Stimulated activated memory B cell treated with anti-CD40 and anti-IgM and Interleukin-4, amounts not matched to agents 10 μg/mL and 1 μg/mL and 100 μg/mL, for 72 hours (primary cell): Measurements from ENCODE around the gene TCP1.
"Not testable (repeated sequence)": the region's sequence is repeated elsewhere in the genome, so short reads cannot be mapped to it uniquely, and the experiment has no call there.

Experiments used
- ATAC-seq: fragments of 150-1000 bp; cut with Tn5 transposase; 2 replicates; pipeline ENCODE4 v1.10.0; 2021
- H3K27ac Mint-ChIP-seq: one replicate; pipeline ENCODE4 v1.8.0; 2022; ENCODE audit warnings: mild to moderate bottlenecking, mixed read lengths
- H3K27me3 Mint-ChIP-seq: one replicate; pipeline ENCODE4 v1.8.0; 2022; ENCODE audit warnings: mixed read lengths
- H3K36me3 Mint-ChIP-seq: one replicate; pipeline ENCODE4 v1.8.0; 2022; ENCODE audit warnings: mixed read lengths
- H3K4me1 Mint-ChIP-seq: one replicate; pipeline ENCODE4 v1.8.0; 2022; ENCODE audit warnings: mixed read lengths
- H3K4me3 Mint-ChIP-seq: one replicate; pipeline ENCODE4 v1.8.0; 2022; ENCODE audit warnings: mild to moderate bottlenecking, moderate library complexity, mixed read lengths
- H3K9me3 Mint-ChIP-seq: one replicate; pipeline ENCODE4 v1.8.0; 2022; ENCODE audit warnings: mixed read lengths

TCP1 gene

GRCh38 chr6:159823953-159824352, 34.6 kb upstream of the TCP1 start:
- ATAC-seq, result no peak
- Mint-ChIP-seq H3K4me1 (peaks cover 16% of the 10 kb centered on the region), H3K36me3 (peaks cover 20% of the 10 kb centered on the region), H3K4me3 (no peak overlapping the region), H3K27ac (no peak overlapping the region), H3K9me3 (no peaks in the 10 kb centered on the region), H3K27me3 (peaks cover 24% of the 10 kb centered on the region)

GRCh38 chr6:159821726-159822125, 32.3 kb upstream of the TCP1 start:
- H3K9me3 Mint-ChIP-seq, result no peaks in the 10 kb centered on the region
- ATAC-seq, result no peak
- no peak overlapping the region for H3K27ac Mint-ChIP-seq
- peaks cover 15% of the 10 kb centered on the region for H3K4me1 Mint-ChIP-seq
- H3K4me3 Mint-ChIP-seq, result no peak overlapping the region
- peaks cover 20% of the 10 kb centered on the region for H3K36me3 Mint-ChIP-seq
- H3K27me3 Mint-ChIP-seq, result peaks cover 24% of the 10 kb centered on the region

- no peaks in the 10 kb centered on the region for H3K9me3 Mint-ChIP-seq
- peaks cover 24% of the 10 kb centered on the region for H3K27me3 Mint-ChIP-seq
- ATAC-seq, result no peak
- no peak overlapping the region for H3K4me3 Mint-ChIP-seq
- no peak overlapping the region for H3K27ac Mint-ChIP-seq
- H3K4me1 Mint-ChIP-seq, result peaks cover 15% of the 10 kb centered on the region
- H3K36me3 Mint-ChIP-seq, result peaks cover 20% of the 10 kb centered on the region
Observed at GRCh38 chr6:159821122-159821521, 31.7 kb upstream of the TCP1 start.

GRCh38 chr6:159819932-159820640, 30.7 kb upstream of the TCP1 start:
- ATAC-seq, result peak; percentile 47
- H3K9me3 Mint-ChIP-seq, result no peaks in the 10 kb centered on the region
- peaks cover 20% of the 10 kb centered on the region for H3K36me3 Mint-ChIP-seq
- H3K27me3 Mint-ChIP-seq, result peaks cover 24% of the 10 kb centered on the region
- peak overlapping the region; percentile 57 for H3K27ac Mint-ChIP-seq
- peaks cover 15% of the 10 kb centered on the region for H3K4me1 Mint-ChIP-seq
- peak overlapping the region; percentile 67 for H3K4me3 Mint-ChIP-seq

GRCh38 chr6:159819098-159819497, 29.7 kb upstream of the TCP1 start:
- Mint-ChIP-seq H3K4me3 (no peak overlapping the region), H3K27me3 (peaks cover 24% of the 10 kb centered on the region), H3K9me3 (no peaks in the 10 kb centered on the region), H3K27ac (peak overlapping the region; percentile 57), H3K4me1 (peaks cover 15% of the 10 kb centered on the region), H3K36me3 (peaks cover 21% of the 10 kb centered on the region)
- ATAC-seq, result no peak

DNA sequence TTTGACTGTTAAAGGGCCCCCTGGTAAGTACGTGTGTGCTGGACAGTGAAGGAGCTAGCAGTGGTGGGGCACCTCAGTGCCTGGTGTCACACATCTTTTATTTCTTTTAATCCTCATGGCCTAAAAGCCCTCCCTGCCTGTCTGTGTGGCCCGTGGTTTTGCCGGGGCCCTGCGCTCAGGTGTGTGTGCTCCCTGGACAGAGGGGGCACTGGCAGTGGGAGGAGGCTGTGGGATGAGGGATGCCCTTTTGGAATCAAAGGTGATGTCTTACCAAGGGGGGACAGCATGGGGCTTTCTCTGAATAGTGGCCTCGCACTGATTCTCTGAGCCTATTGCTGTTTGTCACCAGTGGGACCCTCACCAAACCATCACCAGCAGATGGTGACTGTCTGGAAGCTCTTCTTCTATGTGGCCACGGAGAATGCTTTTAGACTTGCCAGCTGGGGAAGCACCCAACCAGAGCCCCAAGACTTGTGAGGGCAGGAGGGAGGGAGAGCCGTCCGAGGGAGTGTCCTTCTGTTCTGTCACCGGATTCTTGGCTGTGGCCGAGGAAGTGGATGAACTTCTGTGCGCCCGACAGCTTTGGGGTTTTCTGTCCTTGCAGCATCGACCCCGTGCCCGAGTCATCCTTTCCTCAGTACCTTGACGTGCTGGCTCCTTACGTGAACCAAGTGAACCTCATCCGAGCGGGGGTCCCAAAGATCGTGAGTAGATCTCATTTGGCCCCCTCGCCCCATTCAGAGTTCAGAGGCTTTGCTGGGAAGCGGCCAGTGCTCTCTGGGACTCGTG, 28.7 kb upstream of the TCP1 start:
- Mint-ChIP-seq H3K9me3 (no peaks in the 10 kb centered on the region), H3K27me3 (peaks cover 22% of the 10 kb centered on the region), H3K27ac (no peak overlapping the region), H3K4me3 (no peak overlapping the region), H3K4me1 (peaks cover 15% of the 10 kb centered on the region), H3K36me3 (peaks cover 21% of the 10 kb centered on the region)
- no peak for ATAC-seq

DNA sequence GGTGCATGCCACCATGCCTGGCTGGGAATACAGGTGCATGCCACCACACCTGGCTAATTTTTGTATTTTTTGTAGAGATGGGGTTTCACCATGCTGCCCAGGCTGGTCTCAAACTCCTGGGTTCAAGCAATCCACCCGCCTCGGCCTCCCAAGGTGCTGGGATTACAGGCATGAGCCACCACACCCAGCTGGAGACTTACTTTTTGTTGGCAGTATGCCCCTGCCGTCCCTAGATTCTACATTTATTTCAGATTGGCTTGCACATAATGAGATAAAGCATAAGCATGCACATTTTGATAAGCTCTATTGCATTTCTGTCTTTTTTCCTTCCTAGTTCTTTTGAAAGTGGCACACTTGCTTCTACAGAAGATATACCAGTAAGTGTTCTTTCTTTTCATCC, 27.4 kb upstream of the TCP1 start:
- H3K4me3 Mint-ChIP-seq, H3K9me3 Mint-ChIP-seq, ATAC-seq, H3K27ac Mint-ChIP-seq, H3K27me3 Mint-ChIP-seq: not testable (repeated sequence)
- Mint-ChIP-seq H3K36me3 (peaks cover 17% of the 10 kb centered on the region), H3K4me1 (peaks cover 21% of the 10 kb centered on the region)

DNA sequence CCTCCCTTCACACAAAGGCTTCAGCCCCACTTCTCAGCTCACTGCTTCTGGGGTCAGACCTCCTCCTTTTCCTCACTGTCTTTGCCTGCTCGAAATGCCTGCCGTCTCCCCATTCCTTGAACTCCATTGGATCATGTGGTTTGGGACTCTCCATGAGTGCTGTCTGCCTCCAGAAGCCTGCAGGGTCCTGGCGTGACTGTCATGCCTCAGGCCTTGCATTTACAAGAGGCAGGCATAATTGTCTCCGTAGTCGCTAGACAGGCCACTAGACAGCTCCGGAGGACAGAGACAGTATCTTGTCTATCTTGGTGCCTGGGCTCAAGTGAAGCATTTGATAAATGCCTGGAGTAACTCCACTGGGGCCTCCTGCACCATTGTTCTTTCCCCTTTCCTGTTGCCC, 26.0 kb upstream of the TCP1 start:
- Mint-ChIP-seq H3K4me3 (no peak overlapping the region), H3K27ac (no peak overlapping the region), H3K27me3 (peaks cover 9% of the 10 kb centered on the region), H3K36me3 (peaks cover 17% of the 10 kb centered on the region), H3K9me3 (no peaks in the 10 kb centered on the region), H3K4me1 (peaks cover 24% of the 10 kb centered on the region)
- no peak for ATAC-seq

- Mint-ChIP-seq H3K4me1 (peaks cover 13% of the 10 kb centered on the region), H3K27me3 (no peaks in the 10 kb centered on the region), H3K4me3 (no peak overlapping the region), H3K36me3 (peaks cover 9% of the 10 kb centered on the region), H3K9me3 (no peaks in the 10 kb centered on the region), H3K27ac (no peak overlapping the region)
- ATAC-seq, result no peak
Observed at GRCh38 chr6:159813781-159814180, 24.4 kb upstream of the TCP1 start.

GRCh38 chr6:159809149-159809548, 19.7 kb upstream of the TCP1 start:
- no peak for ATAC-seq
- peaks cover 13% of the 10 kb centered on the region for H3K4me1 Mint-ChIP-seq
- H3K27ac Mint-ChIP-seq, result no peak overlapping the region
- H3K27me3 Mint-ChIP-seq, result no peaks in the 10 kb centered on the region
- H3K4me3 Mint-ChIP-seq, result no peak overlapping the region
- H3K9me3 Mint-ChIP-seq, result no peaks in the 10 kb centered on the region
- H3K36me3 Mint-ChIP-seq, result peaks cover 6% of the 10 kb centered on the region

GRCh38 chr6:159808647-159809046, 19.2 kb upstream of the TCP1 start:
- Mint-ChIP-seq H3K27ac (no peak overlapping the region), H3K9me3 (no peaks in the 10 kb centered on the region), H3K36me3 (peaks cover under 1% of the 10 kb centered on the region), H3K4me3 (no peak overlapping the region), H3K27me3 (no peaks in the 10 kb centered on the region), H3K4me1 (peaks cover 13% of the 10 kb centered on the region)
- ATAC-seq, result no peak

DNA sequence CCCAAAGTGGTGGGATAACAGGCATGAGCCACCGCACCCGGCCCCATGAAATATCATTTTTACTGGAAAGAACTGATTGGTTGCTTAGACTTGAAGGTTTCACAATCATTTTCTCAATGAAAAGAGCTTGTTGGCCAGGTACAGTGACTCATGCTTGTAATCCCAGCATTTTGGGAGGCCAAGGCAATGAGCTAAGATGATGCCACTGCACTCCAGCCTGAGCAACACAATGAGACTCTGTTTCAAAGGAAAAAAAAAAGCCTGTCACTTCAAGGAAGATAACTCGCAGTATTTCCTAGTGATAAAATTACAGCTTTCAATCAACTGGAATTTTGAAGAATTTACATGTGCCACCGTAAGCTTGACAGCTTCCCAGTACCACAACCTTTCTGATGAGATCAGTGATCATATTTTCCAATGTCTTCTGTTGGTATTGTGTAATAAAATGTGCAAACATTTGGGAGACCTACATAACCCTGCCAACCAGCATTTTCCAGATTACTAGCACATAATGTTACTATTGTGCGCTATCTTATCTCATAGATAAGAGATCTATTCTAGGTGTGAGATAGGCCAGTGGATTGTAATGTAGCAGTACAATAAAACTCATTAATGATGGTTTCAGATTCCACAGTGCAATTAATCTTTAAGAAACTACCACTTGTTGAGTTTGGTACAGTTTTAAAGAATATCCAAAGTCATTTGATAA, 17.9 kb upstream of the TCP1 start:
- Mint-ChIP-seq H3K36me3 (no peaks in the 10 kb centered on the region), H3K4me1 (peaks cover 11% of the 10 kb centered on the region), H3K9me3 (no peaks in the 10 kb centered on the region), H3K4me3 (no peak overlapping the region), H3K27me3 (no peaks in the 10 kb centered on the region), H3K27ac (no peak overlapping the region)
- ATAC-seq, result no peak

- no peak overlapping the region for H3K4me3 Mint-ChIP-seq
- H3K9me3 Mint-ChIP-seq, result no peaks in the 10 kb centered on the region
- no peaks in the 10 kb centered on the region for H3K27me3 Mint-ChIP-seq
- no peak for ATAC-seq
- peaks cover 4% of the 10 kb centered on the region for H3K4me1 Mint-ChIP-seq
- no peaks in the 10 kb centered on the region for H3K36me3 Mint-ChIP-seq
- H3K27ac Mint-ChIP-seq, result no peak overlapping the region
Observed at GRCh38 chr6:159806021-159806458, 16.6 kb upstream of the TCP1 start.

GRCh38 chr6:159805440-159806020, 16.1 kb upstream of the TCP1 start:
- Mint-ChIP-seq H3K27ac (no peak overlapping the region), H3K36me3 (peaks cover 2% of the 10 kb centered on the region), H3K27me3 (no peaks in the 10 kb centered on the region), H3K4me3 (no peak overlapping the region), H3K4me1 (no peaks in the 10 kb centered on the region), H3K9me3 (no peaks in the 10 kb centered on the region)
- no peak for ATAC-seq

GRCh38 chr6:159804504-159804903, 15.1 kb upstream of the TCP1 start:
- H3K4me3 Mint-ChIP-seq, result no peak overlapping the region

More at GRCh38 chr6:159804504-159804903, 15.1 kb upstream of the TCP1 start:
- no peak for ATAC-seq
- no peak overlapping the region for H3K27ac Mint-ChIP-seq
- H3K9me3 Mint-ChIP-seq, result no peaks in the 10 kb centered on the region
- H3K36me3 Mint-ChIP-seq, result peaks cover 13% of the 10 kb centered on the region
- no peaks in the 10 kb centered on the region for H3K27me3 Mint-ChIP-seq
- H3K4me1 Mint-ChIP-seq, result no peaks in the 10 kb centered on the region
